Measurements from ENCODE around the gene ZSCAN5A.

GRCh38 chr19:56266051-56266450 lies 48.6 kb downstream of the ZSCAN5A start:
- TF ChIP-seq POLR2A (IDR thresholded peaks at IDR 0.05) (no peak), CTCF (IDR thresholded peaks at IDR 0.05) (no peak)
